ENCODE measurements around the gene GSS.
A peak's percentile ranks its signal among the peaks of the same experiment; 100 is the strongest.
"Not testable (repeated sequence)": the region's sequence is repeated elsewhere in the genome, so short reads cannot be mapped to it uniquely, and the experiment has no call there.

GSS gene

GRCh38 chr20:34916774-34917354 lies 38.7 kb downstream of the GSS start:
- TF ChIP-seq CTCF (IDR thresholded peaks at IDR 0.05; ENCODE audit: low read depth, low read length) = no peak
- H3K36me3 ChIP-seq = no peaks in the 10 kb centered on the region
- DNase-seq = no peak
- peak overlapping the region; percentile 61 for H3K27ac ChIP-seq
- H3K4me3 ChIP-seq (ENCODE audit: low read depth, low read length) = no peak overlapping the region
- H3K27me3 ChIP-seq (ENCODE audit: insufficient read depth, low read depth, severe bottlenecking) = no peaks in the 10 kb centered on the region
- no peaks in the 10 kb centered on the region for H3K9me3 ChIP-seq (ENCODE audit: severe bottlenecking)

DNA sequence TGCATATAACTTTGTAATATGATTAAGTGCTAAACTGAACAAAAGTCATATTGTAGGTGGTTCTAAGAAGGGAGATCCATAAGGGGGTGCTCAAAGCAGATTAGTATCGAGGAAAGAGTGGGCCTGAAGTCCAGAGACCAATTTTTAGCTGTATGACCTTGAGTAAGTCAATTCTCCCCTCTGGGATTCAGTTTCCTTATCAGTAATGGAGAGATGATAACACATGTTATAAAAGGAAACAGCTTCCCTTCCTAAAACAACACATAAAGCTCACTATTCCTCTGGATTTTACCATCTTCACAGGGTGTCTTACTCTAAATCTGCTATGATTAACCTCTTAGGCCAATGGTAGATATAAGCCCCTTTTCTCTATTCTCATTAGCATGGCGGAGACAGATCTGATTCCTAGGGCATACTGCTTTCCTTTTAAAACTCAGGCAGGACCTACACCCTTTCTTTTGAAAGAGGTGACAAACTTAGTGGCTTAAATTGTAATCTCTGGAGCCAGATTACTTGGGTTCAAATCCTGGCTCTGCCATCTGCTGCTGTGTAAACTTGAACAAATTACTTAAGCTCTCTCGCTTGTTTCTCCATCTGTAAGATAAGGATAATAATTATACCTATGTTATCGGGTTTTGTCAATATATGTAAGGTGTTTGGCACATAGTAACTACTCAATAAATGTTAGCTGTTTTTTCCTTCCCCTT lies 39.7 kb downstream of the GSS start:
- Histone ChIP-seq H3K9me3 (ENCODE audit: severe bottlenecking) (no peaks in the 10 kb centered on the region), H3K36me3 (no peaks in the 10 kb centered on the region)
- peak; percentile 68 for DNase-seq

DNA sequence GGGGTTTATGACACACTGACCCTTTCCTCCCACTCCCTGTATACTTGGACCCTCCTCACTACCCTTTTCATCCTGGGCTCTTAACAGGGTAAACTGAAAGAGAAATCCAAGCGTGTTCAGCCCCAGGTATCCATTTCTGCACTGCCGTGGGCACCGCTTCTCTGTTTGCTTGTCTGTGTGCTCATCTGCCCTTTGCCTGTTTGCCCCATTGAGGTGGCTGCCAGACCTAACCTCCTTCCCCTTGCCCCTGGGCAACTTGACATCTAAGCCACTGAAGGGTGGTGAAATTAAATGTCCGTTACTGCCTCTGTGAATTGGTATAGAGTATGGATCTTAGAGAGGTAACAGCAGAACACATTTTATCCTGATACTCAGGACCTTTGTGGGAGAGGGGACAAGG lies 40.5 kb downstream of the GSS start:
- Histone ChIP-seq H3K4me3 (ENCODE audit: low read depth, low read length) (no peak overlapping the region), H3K27me3 (ENCODE audit: insufficient read depth, low read depth, severe bottlenecking) (no peaks in the 10 kb centered on the region), H3K9me3 (ENCODE audit: severe bottlenecking) (no peaks in the 10 kb centered on the region), H3K27ac (peak overlapping the region; percentile 56), H3K36me3 (no peaks in the 10 kb centered on the region)
- no peak for DNase-seq
- TF ChIP-seq CTCF (IDR thresholded peaks at IDR 0.05; ENCODE audit: low read depth, low read length) = no peak

More for the DNA sequence above, 39.7 kb downstream of the GSS start:
- H3K4me3 ChIP-seq (ENCODE audit: low read depth, low read length) = 0 out of 2 replicates have a peak overlapping the region, but pooled peaks have one; percentile 2
- H3K27ac ChIP-seq = peak overlapping the region; percentile 61
- TF ChIP-seq CTCF (IDR thresholded peaks at IDR 0.05; ENCODE audit: low read depth, low read length) = no peak
- H3K27me3 ChIP-seq (ENCODE audit: insufficient read depth, low read depth, severe bottlenecking) = no peaks in the 10 kb centered on the region

- Histone ChIP-seq H3K27ac (peak overlapping the region; percentile 45), H3K27me3 (ENCODE audit: insufficient read depth, low read depth, severe bottlenecking) (no peaks in the 10 kb centered on the region), H3K9me3 (ENCODE audit: severe bottlenecking) (no peaks in the 10 kb centered on the region), H3K36me3 (no peaks in the 10 kb centered on the region), H3K4me3 (ENCODE audit: low read depth, low read length) (no peak overlapping the region)
- peak; percentile 27 for DNase-seq
- no peak for TF ChIP-seq CTCF (IDR thresholded peaks at IDR 0.05; ENCODE audit: low read depth, low read length)
Measured at GRCh38 chr20:34907616-34908469, 47.8 kb downstream of the GSS start.

GRCh38 chr20:34904202-34904621 lies 51.4 kb downstream of the GSS start:
- no peaks in the 10 kb centered on the region for H3K27me3 ChIP-seq (ENCODE audit: insufficient read depth, low read depth, severe bottlenecking)
- DNase-seq = no peak
- no peak for TF ChIP-seq CTCF (IDR thresholded peaks at IDR 0.05; ENCODE audit: low read depth, low read length)
- no peak overlapping the region for H3K27ac ChIP-seq
- H3K4me3 ChIP-seq (ENCODE audit: low read depth, low read length) = no peak overlapping the region
- H3K36me3 ChIP-seq = no peaks in the 10 kb centered on the region
- H3K9me3 ChIP-seq (ENCODE audit: severe bottlenecking) = no peaks in the 10 kb centered on the region

- not testable (repeated sequence) for H3K27ac ChIP-seq; H3K4me3 ChIP-seq (ENCODE audit: low read depth, low read length); DNase-seq; H3K36me3 ChIP-seq; H3K9me3 ChIP-seq (ENCODE audit: severe bottlenecking); H3K27me3 ChIP-seq (ENCODE audit: insufficient read depth, low read depth, severe bottlenecking)
Measured at GRCh38 chr20:34898731-34899130, 56.9 kb downstream of the GSS start.

DNA sequence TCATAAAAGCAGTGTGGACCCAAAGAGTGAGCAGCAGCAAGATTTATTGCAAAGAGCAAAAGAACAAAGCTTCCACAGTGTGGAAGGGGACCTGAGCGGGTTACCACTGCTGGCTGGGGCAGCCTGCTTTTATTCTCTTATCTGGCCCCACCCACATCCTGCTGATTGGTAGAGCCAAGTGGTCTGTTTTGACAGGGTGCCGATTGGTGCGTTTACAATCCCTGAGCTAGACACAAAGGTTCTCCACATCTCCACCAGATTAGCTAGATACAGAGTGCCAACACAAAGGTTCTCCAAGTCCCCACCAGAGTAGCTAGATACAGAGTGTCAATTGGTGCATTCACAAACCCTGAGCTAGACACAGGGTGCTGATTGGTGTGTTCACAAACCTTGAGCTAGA lies 57.5 kb downstream of the GSS start:
- not testable (repeated sequence) for H3K27me3 ChIP-seq (ENCODE audit: insufficient read depth, low read depth, severe bottlenecking); H3K36me3 ChIP-seq; H3K27ac ChIP-seq; H3K9me3 ChIP-seq (ENCODE audit: severe bottlenecking); H3K4me3 ChIP-seq (ENCODE audit: low read depth, low read length); DNase-seq

Data from WERI-Rb-1 (cell line).